AG08395 (cell line): ENCODE data around the gene CDH22.

Experiments used
- DNase-seq: peaks from one replicate; pipeline ENCODE4 v3.0.0; 2012; ENCODE audit warnings: mixed read lengths, low spot score

The CDH22 gene, protein sequence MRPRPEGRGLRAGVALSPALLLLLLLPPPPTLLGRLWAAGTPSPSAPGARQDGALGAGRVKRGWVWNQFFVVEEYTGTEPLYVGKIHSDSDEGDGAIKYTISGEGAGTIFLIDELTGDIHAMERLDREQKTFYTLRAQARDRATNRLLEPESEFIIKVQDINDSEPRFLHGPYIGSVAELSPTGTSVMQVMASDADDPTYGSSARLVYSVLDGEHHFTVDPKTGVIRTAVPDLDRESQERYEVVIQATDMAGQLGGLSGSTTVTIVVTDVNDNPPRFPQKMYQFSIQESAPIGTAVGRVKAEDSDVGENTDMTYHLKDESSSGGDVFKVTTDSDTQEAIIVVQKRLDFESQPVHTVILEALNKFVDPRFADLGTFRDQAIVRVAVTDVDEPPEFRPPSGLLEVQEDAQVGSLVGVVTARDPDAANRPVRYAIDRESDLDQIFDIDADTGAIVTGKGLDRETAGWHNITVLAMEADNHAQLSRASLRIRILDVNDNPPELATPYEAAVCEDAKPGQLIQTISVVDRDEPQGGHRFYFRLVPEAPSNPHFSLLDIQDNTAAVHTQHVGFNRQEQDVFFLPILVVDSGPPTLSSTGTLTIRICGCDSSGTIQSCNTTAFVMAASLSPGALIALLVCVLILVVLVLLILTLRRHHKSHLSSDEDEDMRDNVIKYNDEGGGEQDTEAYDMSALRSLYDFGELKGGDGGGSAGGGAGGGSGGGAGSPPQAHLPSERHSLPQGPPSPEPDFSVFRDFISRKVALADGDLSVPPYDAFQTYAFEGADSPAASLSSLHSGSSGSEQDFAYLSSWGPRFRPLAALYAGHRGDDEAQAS

GRCh38 chr20:46308258-46309157 lies at the start of gene CDH22:
Gene CDH22, minus strand, starts transcription at chr20:46308498. Its CDS starts 57,204 bp downstream, at chr20:46251294.
- DNase-seq, result peak; percentile 68

GRCh38 chr20:46357030-46357514 lies 48.8 kb upstream of the CDH22 start:
- DNase-seq, result no peak

GRCh38 chr20:46356195-46357029 lies 48.1 kb upstream of the CDH22 start:
- no peak for DNase-seq

- DNase-seq, result no peak
Measured at GRCh38 chr20:46355778-46356177, 47.5 kb upstream of the CDH22 start.

GRCh38 chr20:46354920-46355654 lies 46.8 kb upstream of the CDH22 start:
- no peak for DNase-seq

DNA sequence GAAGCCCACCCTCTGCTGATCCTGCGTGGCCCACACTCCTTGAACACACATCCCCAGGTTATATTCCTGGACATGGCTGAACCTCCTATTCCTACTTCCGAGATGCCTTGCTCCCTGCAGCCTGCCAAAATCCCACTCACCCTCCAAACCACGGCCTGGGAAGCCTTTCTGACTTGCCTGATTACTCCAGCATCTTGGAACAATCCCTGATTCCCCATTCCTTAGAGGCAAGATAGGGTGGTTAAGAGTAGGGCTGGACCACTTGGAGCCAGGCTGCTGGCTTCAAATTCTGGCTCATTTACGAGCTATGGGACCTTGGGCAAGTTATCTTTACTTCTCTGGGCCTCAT lies 45.9 kb upstream of the CDH22 start:
- DNase-seq, result no peak

- no peak for DNase-seq
Measured at GRCh38 chr20:46353500-46354206, 45.4 kb upstream of the CDH22 start.

DNA sequence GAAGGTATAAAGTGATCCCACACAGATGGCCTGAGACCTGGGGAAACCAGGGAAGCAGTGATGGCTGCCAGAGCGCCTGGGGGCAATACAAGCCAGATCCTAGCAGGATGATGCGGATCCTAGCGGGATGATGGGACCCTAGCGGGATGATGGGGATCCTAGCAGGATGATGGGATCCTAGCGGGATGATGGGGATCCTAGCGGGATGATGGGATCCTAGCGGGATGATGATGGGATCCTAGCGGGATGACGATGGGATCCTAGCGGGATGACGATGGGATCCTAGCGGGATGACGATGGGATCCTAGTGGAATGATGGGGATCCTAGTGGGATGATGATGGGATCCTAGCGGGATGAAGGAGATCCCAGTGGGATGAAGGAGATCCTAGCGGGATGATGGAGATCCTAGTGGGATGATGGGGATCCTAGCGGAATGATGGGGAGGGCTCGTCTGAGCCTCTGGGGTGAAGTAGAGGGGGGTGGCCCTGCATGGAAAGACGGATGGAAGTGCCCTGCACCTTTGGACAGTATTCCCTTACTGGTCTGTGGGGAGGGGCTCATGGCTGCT lies 44.2 kb upstream of the CDH22 start:
- DNase-seq, result no peak

- no peak for DNase-seq
Measured at GRCh38 chr20:46351357-46352058, 43.2 kb upstream of the CDH22 start.

DNA sequence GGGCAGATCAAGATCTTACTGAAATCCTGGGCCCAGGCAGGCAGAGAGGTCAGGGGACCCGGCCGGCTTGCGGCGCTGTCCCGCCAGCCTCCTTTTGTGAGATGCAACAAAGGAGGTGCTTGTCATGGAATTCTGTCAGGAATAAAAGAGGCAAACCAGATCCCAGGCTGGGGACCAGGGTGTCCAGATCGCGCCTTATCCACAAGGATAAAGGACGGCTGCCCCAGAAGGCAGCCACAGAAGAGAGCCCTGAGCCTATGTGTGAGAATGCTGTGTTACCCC lies 42.6 kb upstream of the CDH22 start:
- no peak for DNase-seq

GRCh38 chr20:46350201-46350985 lies 42.1 kb upstream of the CDH22 start:
- peak; percentile 86 for DNase-seq

DNA sequence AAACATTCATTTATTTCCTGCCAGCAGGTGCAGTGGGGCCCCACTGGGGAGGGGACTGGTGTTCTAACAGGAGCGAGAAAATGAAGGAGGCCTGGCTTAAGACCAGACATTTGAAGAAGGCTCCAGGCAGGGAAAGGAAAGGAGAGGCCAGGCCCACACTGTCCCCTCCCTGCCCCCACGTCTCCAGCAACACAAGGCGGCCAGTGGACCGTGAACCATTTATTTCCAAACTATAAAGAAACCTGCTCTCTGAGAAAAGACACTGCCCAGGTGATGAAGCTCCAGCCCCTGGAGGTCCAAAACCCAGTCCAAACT lies 41.4 kb upstream of the CDH22 start:
- no peak for DNase-seq

DNA sequence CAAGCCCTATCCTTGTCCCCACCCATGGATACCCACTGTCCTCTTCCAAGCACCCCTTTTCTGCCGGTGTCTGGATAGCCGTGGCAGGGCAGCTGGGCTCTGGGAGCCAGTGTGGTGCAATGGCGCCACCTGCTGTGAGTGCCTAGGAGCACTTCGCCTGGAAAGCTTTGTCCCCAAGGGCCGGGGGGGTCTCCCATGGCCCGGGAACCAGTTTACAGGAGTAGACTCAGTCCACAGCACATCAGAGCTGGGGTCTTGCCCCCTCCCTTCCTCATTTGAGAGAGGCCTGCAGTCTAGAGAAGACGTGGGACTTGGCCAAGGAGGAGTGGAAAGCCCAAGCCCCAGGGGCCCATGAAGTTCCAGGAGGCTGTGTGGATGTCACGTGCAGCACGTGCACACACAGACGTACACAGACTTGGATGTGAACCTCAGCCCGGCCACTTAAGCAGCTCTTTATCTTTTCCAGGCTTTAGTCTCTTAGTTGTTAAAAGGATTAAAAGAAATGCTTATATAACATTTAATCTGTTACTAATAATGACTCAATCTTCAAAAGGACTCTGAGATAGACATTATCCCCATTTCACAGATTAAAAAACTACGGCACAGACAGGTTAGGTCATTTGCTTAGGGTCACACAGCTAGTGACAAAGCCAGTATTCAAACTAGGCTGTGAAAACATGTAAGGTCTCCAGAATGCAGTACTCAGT lies 40.9 kb upstream of the CDH22 start:
- peak; percentile 74 for DNase-seq

DNA sequence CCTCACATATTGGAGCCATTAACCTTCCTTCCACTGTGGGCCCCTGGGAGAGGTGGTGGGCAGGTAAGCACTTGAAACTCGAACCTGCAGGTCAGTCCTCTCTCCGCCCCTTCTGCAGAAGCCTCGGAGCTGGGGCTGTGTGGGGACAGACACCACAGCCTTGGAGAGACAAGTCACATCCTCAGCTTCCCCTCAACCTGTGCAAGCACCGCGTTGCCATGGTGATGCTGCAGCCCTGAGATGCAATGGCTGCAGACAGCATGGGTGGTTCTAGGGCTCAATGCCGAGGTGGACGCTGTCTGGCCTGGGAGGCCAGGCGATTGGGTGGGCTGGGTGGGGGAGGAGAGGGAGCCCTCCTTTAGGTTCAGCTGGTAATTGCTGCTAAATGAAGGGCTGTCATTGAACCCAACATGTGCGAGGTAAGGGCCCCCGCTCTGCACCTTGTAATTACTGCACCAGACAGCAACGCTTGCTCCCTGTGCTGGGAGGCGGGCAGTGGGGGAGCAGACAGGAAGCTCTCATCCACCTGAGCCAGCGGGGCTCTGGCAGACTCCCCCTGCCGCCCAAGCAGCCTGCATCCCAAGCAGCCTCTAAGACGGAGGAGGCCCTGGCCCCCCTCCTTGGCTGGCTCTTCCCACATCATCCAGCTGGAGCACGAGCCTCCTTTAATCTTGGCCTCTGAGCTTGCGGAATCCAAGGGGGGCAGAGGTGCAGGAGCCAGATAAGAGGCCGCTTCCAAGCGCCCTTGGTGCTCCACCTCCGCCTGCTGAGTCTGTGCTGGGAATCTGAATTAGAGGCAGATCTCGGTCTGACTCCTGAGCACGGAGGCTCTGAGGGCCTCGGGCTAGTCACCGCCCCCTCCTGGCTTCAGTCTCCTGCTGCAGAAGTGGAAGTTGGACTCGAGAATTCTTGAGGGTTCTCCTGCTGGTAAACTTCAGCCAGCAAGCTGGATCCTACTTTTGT lies 39.8 kb upstream of the CDH22 start:
- DNase-seq, result peak; percentile 54

- no peak for DNase-seq
Measured at GRCh38 chr20:46346770-46347169, 38.5 kb upstream of the CDH22 start.

- no peak for DNase-seq
Measured at GRCh38 chr20:46344488-46345162, 36.3 kb upstream of the CDH22 start.
